Gastroesophageal sphincter (tissue), 4 donors: Measurements from ENCODE around the gene SDC4. TPM values are rescaled to one million over a fixed set of nuclear protein-coding genes. Genes with fewer than 3 reads are reported as not detected.

Experiments
- ATAC-seq: fragments of 150-250 bp; one replicate; pipeline ENCODE4 v1.9.1; 2016; ENCODE audit warnings: mild to moderate bottlenecking, moderate library complexity
- H3K27ac ChIP-seq, 4 donors: fragments of 200-600 bp; sonication (generic) in 3 of 4; 1 replicate in 3 of 4; 2 replicates in 1 of 4; pipeline ENCODE4 v1.5.1; 2016 to 2019
- H3K27me3 ChIP-seq: fragments of 200-600 bp; sonication (generic); one replicate; pipeline ENCODE4 v1.5.1; 2019
- H3K36me3 ChIP-seq, 2 donors: fragments of 200-600 bp; sonication (generic); one replicate each; pipeline ENCODE4 v1.5.1; 2019; ENCODE audit warnings: control low read depth in 1 of 2
- H3K4me1 ChIP-seq, 3 donors: fragments of 200-600 bp; sonication (generic); 1 replicate in 2 of 3; 2 replicates in 1 of 3; pipeline ENCODE4 v1.5.1; 2016 to 2019; ENCODE audit warnings: control low read depth in 2 of 3
- H3K4me3 ChIP-seq, 2 donors: fragments of 200-600 bp; sonication (generic); one replicate each; pipeline ENCODE4 v1.5.1; 2019; ENCODE audit warnings: mild to moderate bottlenecking in 1 of 2, moderate library complexity in 1 of 2
- H3K9me3 ChIP-seq, 3 donors: fragments of 200-600 bp; sonication (generic); one replicate each; pipeline ENCODE4 v1.5.1; 2017 to 2019; ENCODE audit warnings: control low read depth in 2 of 3
- EP300 ChIP-seq: sonication (generic); formaldehyde crosslinking; IDR thresholded peaks from one replicate; pipeline ENCODE4 v1.6.1; 2017; ENCODE audit warnings: antibody characterized with exemption, mild to moderate bottlenecking
- POLR2A ChIP-seq, 2 donors: fragments of 450-650 bp; IDR thresholded peaks; one replicate each; pipeline ENCODE4 v1.6.1; 2017; ENCODE audit warnings: antibody characterized with exemption in 2 of 2, mild to moderate bottlenecking in 2 of 2, moderate library complexity in 1 of 2
- POLR2AphosphoS5 ChIP-seq: sonication (generic); formaldehyde crosslinking; IDR thresholded peaks from one replicate; pipeline ENCODE4 v1.6.1; 2017; ENCODE audit warnings: antibody characterized with exemption
- WGBS, 2 donors: methylation state at CpG; one replicate each; pipeline ENCODE4 v1.1.5; 2018; ENCODE audit warnings: low coverage in 1 of 2; 5-methylcytosine and 5-hydroxymethylcytosine counted together
- total RNA-seq, 4 donors: library from RNA; depleted of rRNA; stranded (reverse); fragments of >200 nt; gene quantifications; one replicate each; pipeline ENCODE4 v1.1.0, GENCODE V29; 2016
- TF ChIP-seq, protein P1 (sequence below), 4 experiments: fragments of 200-600 bp in 2 of 4; fragments of 450-650 bp in 2 of 4; sonication (generic) in 1 of 4; IDR thresholded peaks; one replicate each; pipeline ENCODE4 v1.5.1; 2017 to 2019; ENCODE audit warnings: antibody characterized with exemption in 4 of 4, mild to moderate bottlenecking in 2 of 4, moderate library complexity in 2 of 4

Gene SDC4
- total RNA-seq, 4 donors from 2014 or later: 75.1 to 182 (median 84.2) TPM

DNA sequence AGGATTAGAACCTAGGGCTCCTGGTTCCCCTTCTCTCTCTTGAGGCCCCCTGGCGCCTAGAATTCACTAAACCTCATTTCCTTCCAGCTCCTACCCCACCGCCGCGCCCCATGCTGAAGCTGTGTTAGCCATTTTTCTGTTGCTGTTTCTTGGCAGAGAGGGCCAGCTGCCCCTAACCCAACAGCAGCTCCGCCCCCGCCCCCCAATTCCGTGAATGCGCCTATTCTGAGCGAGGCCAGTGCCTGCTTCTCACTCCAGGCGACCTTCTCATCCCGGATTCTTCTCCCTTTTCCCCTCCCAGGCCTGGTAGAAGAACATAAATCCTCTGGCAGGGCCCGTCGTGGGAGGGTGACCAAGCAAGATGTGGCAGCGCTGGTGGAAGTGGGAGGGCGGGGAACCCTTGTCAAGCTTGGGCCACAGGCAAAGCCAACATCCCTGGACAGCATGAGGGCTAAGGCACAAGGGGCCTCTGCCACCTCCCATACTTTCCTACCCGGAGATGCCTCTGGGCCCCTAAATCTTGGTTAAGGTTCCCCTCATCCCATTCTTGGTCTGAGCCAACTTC lies 41.1 kb downstream of the SDC4 start:
- no peak overlapping the region for H3K27ac ChIP-seq

DNA sequence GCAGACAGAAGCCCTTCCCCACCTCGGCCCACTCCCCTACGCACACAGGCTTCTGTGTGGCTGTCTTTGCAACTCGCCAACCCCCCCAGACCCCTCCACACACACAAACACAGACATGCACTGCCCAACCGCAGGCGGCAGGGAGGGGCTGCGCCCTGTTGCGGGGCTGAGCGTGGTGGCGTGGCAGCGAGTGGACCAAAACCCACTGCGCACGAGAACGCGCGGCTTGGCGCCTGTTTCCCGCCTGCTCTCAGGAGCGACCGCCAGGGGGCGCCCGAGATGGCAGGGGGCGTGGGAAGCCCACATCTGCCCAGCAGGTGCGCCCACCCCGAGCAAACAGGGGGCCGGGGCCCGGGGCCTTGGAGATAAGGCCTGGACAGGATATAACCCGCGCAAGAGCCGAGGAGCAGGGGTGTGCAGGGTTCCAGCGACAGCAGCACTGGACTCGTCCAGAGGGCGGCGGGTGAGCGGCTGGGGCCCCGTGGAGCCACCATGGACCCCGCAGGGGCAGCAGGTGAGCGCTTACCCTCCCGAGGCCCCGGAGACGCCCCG lies 41.7 kb downstream of the SDC4 start, which contains the start of gene RBPJL:
RBPJL (plus strand) TSS at position 410 of the 552 bp plus-strand sequence; CDS start at position 493, 83 bp downstream.
- no peak for TF ChIP-seq POLR2A (IDR thresholded peaks at IDR 0.05)
- no peak for TF ChIP-seq POLR2AphosphoS5
- no peak for TF ChIP-seq EP300
- TF ChIP-seq, protein P1, sequence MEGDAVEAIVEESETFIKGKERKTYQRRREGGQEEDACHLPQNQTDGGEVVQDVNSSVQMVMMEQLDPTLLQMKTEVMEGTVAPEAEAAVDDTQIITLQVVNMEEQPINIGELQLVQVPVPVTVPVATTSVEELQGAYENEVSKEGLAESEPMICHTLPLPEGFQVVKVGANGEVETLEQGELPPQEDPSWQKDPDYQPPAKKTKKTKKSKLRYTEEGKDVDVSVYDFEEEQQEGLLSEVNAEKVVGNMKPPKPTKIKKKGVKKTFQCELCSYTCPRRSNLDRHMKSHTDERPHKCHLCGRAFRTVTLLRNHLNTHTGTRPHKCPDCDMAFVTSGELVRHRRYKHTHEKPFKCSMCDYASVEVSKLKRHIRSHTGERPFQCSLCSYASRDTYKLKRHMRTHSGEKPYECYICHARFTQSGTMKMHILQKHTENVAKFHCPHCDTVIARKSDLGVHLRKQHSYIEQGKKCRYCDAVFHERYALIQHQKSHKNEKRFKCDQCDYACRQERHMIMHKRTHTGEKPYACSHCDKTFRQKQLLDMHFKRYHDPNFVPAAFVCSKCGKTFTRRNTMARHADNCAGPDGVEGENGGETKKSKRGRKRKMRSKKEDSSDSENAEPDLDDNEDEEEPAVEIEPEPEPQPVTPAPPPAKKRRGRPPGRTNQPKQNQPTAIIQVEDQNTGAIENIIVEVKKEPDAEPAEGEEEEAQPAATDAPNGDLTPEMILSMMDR (IDR thresholded peaks at IDR 0.05): peak; percentile 55 to 87 (median 67)
- Histone ChIP-seq H3K4me1 (peaks cover 0 to 18% (median 3%) of the 10 kb centered on the region in 3 donors), H3K9me3 (no peaks in the 10 kb centered on the region), H3K27me3 (peaks cover 79% of the 10 kb centered on the region), H3K36me3 (no peaks in the 10 kb centered on the region), H3K27ac (no peak within 1 kb of the TSS), H3K4me3 (no peak within 1 kb of the TSS)
- WGBS, 2 donors: 40 to 45% methylated on average over 1 to 10 of the region's 41 CpGs
- no peak for ATAC-seq

More for the DNA sequence above, 41.1 kb downstream of the SDC4 start:
- peaks cover 82% of the 10 kb centered on the region for H3K27me3 ChIP-seq
- no peak overlapping the region for H3K4me3 ChIP-seq
- no peak for TF ChIP-seq POLR2A (IDR thresholded peaks at IDR 0.05)
- TF ChIP-seq POLR2AphosphoS5: no peak
- TF ChIP-seq EP300: no peak
- TF ChIP-seq, protein P1 (IDR thresholded peaks at IDR 0.05): no peak
- no peaks in the 10 kb centered on the region for H3K36me3 ChIP-seq
- ATAC-seq: no peak
- H3K9me3 ChIP-seq: no peaks in the 10 kb centered on the region
- peaks cover 0 to 21% (median 3%) of the 10 kb centered on the region in 3 donors for H3K4me1 ChIP-seq
- WGBS, 2 donors: 29 to 75% methylated on average over 2 to 4 of the region's 16 CpGs

DNA sequence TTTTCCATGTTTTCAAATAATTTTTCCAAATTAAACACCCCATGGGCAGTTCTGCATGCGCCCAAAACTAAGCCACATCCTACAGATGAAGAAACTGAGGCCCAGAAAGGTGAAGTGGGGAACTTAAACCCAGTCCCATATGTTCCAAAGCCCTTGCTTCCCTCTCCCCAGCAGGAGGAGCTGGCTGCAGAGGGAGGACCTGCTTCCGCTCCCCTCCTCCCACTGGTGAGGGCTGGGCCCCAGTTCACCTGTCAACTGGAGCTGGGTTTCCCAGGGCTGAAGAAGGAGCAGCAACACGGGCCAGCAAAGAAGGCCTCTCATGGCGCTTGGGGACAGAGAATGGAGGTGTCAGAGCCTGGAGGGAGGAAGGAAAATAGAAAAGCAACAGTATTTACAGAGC lies 43.0 kb downstream of the SDC4 start:
- WGBS, 2 donors: 94 to 100% methylated on average over 2 of the region's 4 CpGs
- H3K4me3 ChIP-seq: no peak overlapping the region
- no peaks in the 10 kb centered on the region for H3K36me3 ChIP-seq
- no peaks in the 10 kb centered on the region for H3K9me3 ChIP-seq
- ATAC-seq: no peak
- peaks cover 0 to 16% (median 3%) of the 10 kb centered on the region in 3 donors for H3K4me1 ChIP-seq
- no peak overlapping the region for H3K27ac ChIP-seq
- TF ChIP-seq EP300: no peak
- TF ChIP-seq, protein P1 (IDR thresholded peaks at IDR 0.05): no peak
- no peak for TF ChIP-seq POLR2AphosphoS5
- no peak for TF ChIP-seq POLR2A (IDR thresholded peaks at IDR 0.05)
- H3K27me3 ChIP-seq: peaks cover 81% of the 10 kb centered on the region

DNA sequence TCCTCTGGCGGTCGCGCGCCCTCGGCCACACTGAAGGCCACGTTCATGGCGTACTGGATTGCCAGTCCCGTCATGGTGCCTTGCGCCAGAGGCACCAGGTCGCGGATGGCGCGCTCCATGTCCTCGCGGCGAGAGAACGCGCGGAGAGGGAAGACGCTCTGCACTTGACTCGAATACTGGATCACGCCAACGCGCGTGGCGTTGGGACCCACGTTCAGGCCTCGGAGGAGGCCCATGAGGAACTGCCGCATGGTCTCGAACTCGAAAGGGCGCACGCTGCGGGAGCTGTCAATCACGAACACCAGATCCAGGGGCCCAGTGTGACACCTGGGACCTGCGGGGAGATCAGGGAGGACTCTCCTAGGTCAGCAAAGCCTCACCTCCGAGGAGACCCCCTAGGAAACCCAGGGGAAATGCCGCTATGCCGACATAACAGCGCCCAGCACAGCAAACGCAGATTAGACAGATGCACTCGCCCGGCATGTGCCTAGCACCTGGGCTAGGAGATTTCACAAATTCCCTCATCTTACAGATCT lies 43.7 kb downstream of the SDC4 start:
- TF ChIP-seq POLR2AphosphoS5 (no peak), EP300 (no peak)
- TF ChIP-seq, protein P1 (IDR thresholded peaks at IDR 0.05): no peak
- Histone ChIP-seq H3K9me3 (no peaks in the 10 kb centered on the region), H3K27me3 (peaks cover 86% of the 10 kb centered on the region), H3K4me3 (no peak overlapping the region), H3K4me1 (peaks cover 0 to 16% (median 3%) of the 10 kb centered on the region in 3 donors), H3K27ac (no peak overlapping the region), H3K36me3 (no peaks in the 10 kb centered on the region)
- WGBS, 2 donors: 85 to 100% methylated on average over 3 to 12 of the region's 43 CpGs
- ATAC-seq: no peak
